B cell (primary cell): Measurements from ENCODE around the gene HDAC7. TPM values are rescaled to one million over a fixed set of nuclear protein-coding genes. Genes with fewer than 3 reads are reported as not detected.

Experiments
- ATAC-seq: fragments of 200-7000 bp; cut with Tn5 transposase; one replicate; pipeline ENCODE4 v1.10.0; 2021; ENCODE audit warnings: low read depth, mild to moderate bottlenecking, moderate number of reproducible peaks, moderate library complexity
- CTCF ChIA-PET: fragments of 350-600 bp; sonication (Branson Sonifier 250); formaldehyde crosslinking; loops from one replicate; lab custom pipeline; 2021; ENCODE audit warnings: antibody characterized with exemption, inconsistent platforms; lab: Charles Lee
- POLR2A ChIA-PET: fragments of 350-600 bp; sonication (Branson Sonifier 250); formaldehyde crosslinking; loops from one replicate; lab custom pipeline; 2021; ENCODE audit warnings: antibody characterized with exemption; lab: Charles Lee
- DNase-seq: peaks from one replicate; pipeline ENCODE4 v3.0.0; 2013
- H2AFZ ChIP-seq: 2 replicates; pipeline ENCODE4 v1.6.1; 2012; ENCODE audit warnings: mild to moderate bottlenecking, low read depth, low read length; ENCODE audit not compliant: insufficient read depth, poor library complexity, severe bottlenecking
- H3K27ac ChIP-seq, 2 donors: 1 replicate in 1 of 2; 2 replicates in 1 of 2; pipeline ENCODE4 v1.5.1; 2012 to 2013; ENCODE audit warnings: low read length in 2 of 2, mild to moderate bottlenecking in 2 of 2, moderate library complexity in 1 of 2
- H3K27me3 ChIP-seq, 4 experiments: fragments of 200-600 bp in 1 of 4; sonication (generic) in 1 of 4; replicated peaks in 1 of 4; 1 replicate in 2 of 4; 2 replicates in 2 of 4; pipeline versions ENCODE4 v1.6.1 to v1.7.0; 2013 to 2016; ENCODE audit warnings: low read length in 3 of 4, mild to moderate bottlenecking in 2 of 4, mixed read lengths in 1 of 4, moderate library complexity in 1 of 4; ENCODE audit not compliant: insufficient read depth in 4 of 4, control insufficient read depth in 3 of 4; ENCODE audit errors: control extremely low read depth in 1 of 4
- H3K36me3 ChIP-seq, 2 experiments: replicated peaks in 1 of 2; 1 replicate in 1 of 2; 2 replicates in 1 of 2; pipeline versions ENCODE4 v1.6.1 to v1.7.1; 2013; ENCODE audit warnings: low read length in 1 of 2; ENCODE audit not compliant: insufficient read depth in 2 of 2, control insufficient read depth in 1 of 2; ENCODE audit errors: control extremely low read depth in 1 of 2, extremely low read depth in 1 of 2
- H3K4me1 ChIP-seq, 2 donors: fragments of 200-600 bp in 1 of 2; sonication (generic) in 1 of 2; 1 replicate in 1 of 2; 2 replicates in 1 of 2; pipeline versions ENCODE4 v1.5.1 to v1.6.1; 2013 to 2017; ENCODE audit warnings: low read length in 2 of 2; ENCODE audit not compliant: control insufficient read depth in 2 of 2, insufficient read depth in 2 of 2
- H3K4me2 ChIP-seq: replicated peaks from 2 replicates; pipeline ENCODE3; 2012; ENCODE audit warnings: mild to moderate bottlenecking, low read depth, low read length; ENCODE audit not compliant: poor library complexity, severe bottlenecking
- H3K4me3 ChIP-seq, 5 experiments: fragments of 200-600 bp in 1 of 5; sonication (generic) in 1 of 5; 1 replicate in 3 of 5; 2 replicates in 2 of 5; pipeline versions ENCODE4 v1.5.1 to v1.7.0; 2011 to 2016; ENCODE audit warnings: low read length in 4 of 5, mild to moderate bottlenecking in 4 of 5, low read depth in 2 of 5, control low read depth in 1 of 5, moderate library complexity in 1 of 5; ENCODE audit not compliant: insufficient read depth in 1 of 5; ENCODE audit errors: control extremely low read depth in 1 of 5, extremely low read depth in 1 of 5
- H3K79me2 ChIP-seq: fragments of 200-600 bp; sonication (generic); one replicate; pipeline ENCODE4 v1.6.0; 2016; ENCODE audit warnings: low read length; ENCODE audit not compliant: control insufficient read depth, insufficient read depth
- H3K9ac ChIP-seq: fragments of 200-600 bp; sonication (generic); 2 replicates; pipeline ENCODE4 v1.6.1; 2017; ENCODE audit warnings: mild to moderate bottlenecking, low read length, moderate library complexity
- H3K9me3 ChIP-seq, 3 donors: one replicate each; pipeline versions ENCODE4 v1.6.1 to v1.7.1; 2013; ENCODE audit warnings: low read length in 2 of 3; ENCODE audit not compliant: control insufficient read depth in 2 of 3, insufficient read depth in 1 of 3; ENCODE audit errors: control extremely low read depth in 1 of 3
- H4K20me1 ChIP-seq: 2 replicates; pipeline ENCODE4 v1.6.0; 2012; ENCODE audit warnings: mild to moderate bottlenecking, low read length; ENCODE audit not compliant: insufficient read depth, control insufficient read depth, poor library complexity, severe bottlenecking
- H3K27ac Mint-ChIP-seq: one replicate; pipeline ENCODE4 v1.8.0; 2021; ENCODE audit warnings: mixed read lengths
- H3K27me3 Mint-ChIP-seq: one replicate; pipeline ENCODE4 v1.8.0; 2021; ENCODE audit warnings: mixed read lengths
- H3K4me1 Mint-ChIP-seq: one replicate; pipeline ENCODE4 v1.8.0; 2021; ENCODE audit warnings: mixed read lengths
- H3K4me3 Mint-ChIP-seq: one replicate; pipeline ENCODE4 v1.8.0; 2021; ENCODE audit warnings: mixed read lengths
- H3K9me3 Mint-ChIP-seq: one replicate; pipeline ENCODE4 v1.8.0; 2022; ENCODE audit warnings: mixed read lengths; ENCODE audit not compliant: insufficient read depth
- EZH2 ChIP-seq: IDR thresholded peaks from 2 replicates; pipeline ENCODE4 v1.6.1; 2012; ENCODE audit warnings: borderline replicate concordance, low read depth, mild to moderate bottlenecking, moderate library complexity, low read length; ENCODE audit not compliant: insufficient read depth, poor library complexity, severe bottlenecking
- WGBS: methylation state at CpG from one replicate; pipeline ENCODE4 v1.1.5; 2013; ENCODE audit warnings: missing lambda C conversion rate; ENCODE audit not compliant: insufficient coverage; 5-methylcytosine and 5-hydroxymethylcytosine counted together
- intact Hi-C: fragments of 100-400 bp; cut with micrococcal nuclease; formaldehyde crosslinking; loops from one replicate; pipeline ENCODE4 v1.10.0; 2022
- polyA plus RNA-seq: library from polyadenylated mRNA; depleted of rRNA; stranded (reverse); fragments of >200 nt; gene quantifications from 2 replicates; pipeline ENCODE4 v1.2.3, GENCODE V29; 2012
- total RNA-seq, 2 donors: library from RNA; stranded (reverse); fragments of 120-200 nt in 1 of 2; gene quantifications; 1 replicate in 1 of 2; 2 replicates in 1 of 2; pipeline versions ENCODE4 v1.2.3 to v1.2.4, GENCODE V29; 2013 to 2022
- TF ChIP-seq, protein P1 (sequence below): fragments of 200-600 bp; IDR thresholded peaks from one replicate; pipeline ENCODE4 v1.8.0; 2022; ENCODE audit warnings: antibody characterized with exemption, mild to moderate bottlenecking

HDAC7 gene
- total and polyA plus RNA-seq, 2 donors (not counting 1 experiment from before 2014, with no cell fraction given), result 87.2 to 178 TPM

DNA sequence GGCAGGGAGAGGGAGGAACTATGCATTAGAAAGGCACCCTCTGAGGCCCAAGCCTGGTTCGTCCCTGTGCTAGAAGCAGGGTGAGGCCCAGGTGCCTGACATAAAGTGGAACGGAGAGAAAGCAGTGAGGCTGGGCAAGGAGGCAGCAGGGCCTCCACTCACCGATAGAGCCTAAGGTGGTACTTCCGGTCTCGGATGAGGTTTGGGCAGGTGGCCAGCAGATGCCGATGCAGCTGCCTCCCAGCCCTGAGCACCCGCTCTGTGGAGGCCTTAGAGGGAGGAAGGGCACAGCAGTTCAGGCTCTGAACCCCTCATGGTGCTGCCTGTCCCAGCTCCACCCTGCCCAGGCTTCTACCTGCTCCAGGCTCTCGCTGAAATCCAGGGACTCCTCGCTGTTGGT lies 68.1 kb downstream of the HDAC7 start:
- no peak for ATAC-seq
- CTCF ChIA-PET, result interaction anchor here (1.2 to 14.1 kb wide), 4 partner anchors 8 to 36 kb away, joined by 4 to 452 read pairs (median 104); partner anchors contain the start of gene SLC48A1

DNA sequence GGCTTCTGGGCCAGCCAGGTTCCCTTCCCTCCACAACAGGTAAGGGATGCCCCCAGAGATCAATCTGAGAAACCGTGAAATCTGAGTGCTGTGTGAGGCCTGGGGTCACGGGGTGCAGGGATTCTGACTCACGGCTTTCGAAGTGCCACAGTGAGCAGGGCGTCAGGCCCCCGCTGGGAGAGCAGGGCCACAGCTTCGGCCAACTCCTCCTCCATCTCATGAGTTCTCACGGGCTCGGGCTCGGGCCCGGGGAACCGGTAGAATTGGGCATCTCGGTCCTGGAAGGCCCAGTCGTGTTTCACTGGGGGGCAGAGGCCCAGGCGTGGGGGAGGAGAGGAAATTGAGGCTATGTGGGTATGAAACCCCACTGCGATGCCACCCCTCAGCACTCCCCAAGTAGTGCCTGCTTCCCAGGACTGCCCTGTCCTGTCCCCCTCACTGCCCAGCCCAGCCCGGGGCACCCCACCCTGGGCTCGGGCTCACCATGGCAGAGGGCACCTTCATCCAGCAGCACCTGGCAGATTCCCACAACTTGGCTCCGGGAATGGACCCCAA lies 68.7 kb downstream of the HDAC7 start:
- no peak overlapping the region for H2AFZ ChIP-seq
- Mint-ChIP-seq H3K27me3 (no peaks in the 10 kb centered on the region), H3K9me3 (no peaks in the 10 kb centered on the region), H3K4me3 (no peak overlapping the region), H3K4me1 (peaks cover 60% of the 10 kb centered on the region), H3K27ac (no peak overlapping the region)
- no peak overlapping the region for H3K4me3 ChIP-seq
- H3K9me3 ChIP-seq, result no peaks in the 10 kb centered on the region
- ATAC-seq (no peak), DNase-seq (no peak)
- H3K27ac ChIP-seq, result no peak overlapping the region
- no peaks in the 10 kb centered on the region for H3K79me2 ChIP-seq
- ChIA-PET CTCF (interaction anchor here (1.2 to 15.0 kb wide), 5 partner anchors 7 to 35 kb away, joined by 4 to 515 read pairs (median 205); partner anchors contain the start of gene SLC48A1), POLR2A (interaction anchor here (0.6 kb wide), 1 partner anchor 363 kb away, joined by 4 read pairs; no protein-coding TSS in a partner anchor)
- intact Hi-C loops, result no loop called here
- TF ChIP-seq, protein P1, sequence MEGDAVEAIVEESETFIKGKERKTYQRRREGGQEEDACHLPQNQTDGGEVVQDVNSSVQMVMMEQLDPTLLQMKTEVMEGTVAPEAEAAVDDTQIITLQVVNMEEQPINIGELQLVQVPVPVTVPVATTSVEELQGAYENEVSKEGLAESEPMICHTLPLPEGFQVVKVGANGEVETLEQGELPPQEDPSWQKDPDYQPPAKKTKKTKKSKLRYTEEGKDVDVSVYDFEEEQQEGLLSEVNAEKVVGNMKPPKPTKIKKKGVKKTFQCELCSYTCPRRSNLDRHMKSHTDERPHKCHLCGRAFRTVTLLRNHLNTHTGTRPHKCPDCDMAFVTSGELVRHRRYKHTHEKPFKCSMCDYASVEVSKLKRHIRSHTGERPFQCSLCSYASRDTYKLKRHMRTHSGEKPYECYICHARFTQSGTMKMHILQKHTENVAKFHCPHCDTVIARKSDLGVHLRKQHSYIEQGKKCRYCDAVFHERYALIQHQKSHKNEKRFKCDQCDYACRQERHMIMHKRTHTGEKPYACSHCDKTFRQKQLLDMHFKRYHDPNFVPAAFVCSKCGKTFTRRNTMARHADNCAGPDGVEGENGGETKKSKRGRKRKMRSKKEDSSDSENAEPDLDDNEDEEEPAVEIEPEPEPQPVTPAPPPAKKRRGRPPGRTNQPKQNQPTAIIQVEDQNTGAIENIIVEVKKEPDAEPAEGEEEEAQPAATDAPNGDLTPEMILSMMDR, result no peak
- H3K9ac ChIP-seq, result no peak overlapping the region
- no peaks in the 10 kb centered on the region for H4K20me1 ChIP-seq
- WGBS, result 93% methylated on average over 10 of the region's 19 CpGs
- no peaks in the 10 kb centered on the region for H3K27me3 ChIP-seq
- peaks cover 43 to 59% of the 10 kb centered on the region in 2 donors for H3K4me1 ChIP-seq
- H3K36me3 ChIP-seq, result no peaks in the 10 kb centered on the region
- H3K4me2 ChIP-seq, result no peak overlapping the region

More for the DNA sequence above, 68.1 kb downstream of the HDAC7 start:
- POLR2A ChIA-PET, result interaction anchor here (0.6 kb wide), 1 partner anchor 364 kb away, joined by 4 read pairs; no protein-coding TSS in a partner anchor
- Histone ChIP-seq H3K79me2 (no peaks in the 10 kb centered on the region), H3K9me3 (no peaks in the 10 kb centered on the region), H3K9ac (no peak overlapping the region), H3K27ac (no peak overlapping the region), H3K4me2 (no peak overlapping the region), H3K4me1 (peaks cover 42 to 59% of the 10 kb centered on the region in 2 donors), H3K36me3 (no peaks in the 10 kb centered on the region), H3K4me3 (no peak overlapping the region), H2AFZ (no peak overlapping the region), H3K27me3 (no peaks in the 10 kb centered on the region), H4K20me1 (no peaks in the 10 kb centered on the region)
- no peak overlapping the region for H3K27ac Mint-ChIP-seq
- no peaks in the 10 kb centered on the region for H3K27me3 Mint-ChIP-seq
- intact Hi-C loops, result no loop called here
- 85% methylated on average over 8 of the region's 9 CpGs for WGBS
- no peak overlapping the region for H3K4me3 Mint-ChIP-seq
- H3K4me1 Mint-ChIP-seq, result peaks cover 61% of the 10 kb centered on the region
- DNase-seq, result no peak
- no peaks in the 10 kb centered on the region for H3K9me3 Mint-ChIP-seq
- TF ChIP-seq EZH2, result no peak
- TF ChIP-seq, protein P1, result no peak
